NT2/D1 (cell line): ENCODE results near the gene IDH2.
A peak's percentile ranks its signal among the peaks of the same experiment; 100 is the strongest.

Experiments
- DNase-seq: peaks from one replicate; pipeline ENCODE4 v3.0.0-alpha.2; 2011; ENCODE audit warnings: low read depth, low spot score
- H3K27me3 ChIP-seq: 2 replicates; pipeline ENCODE4 v1.6.0; 2011; ENCODE audit warnings: mild to moderate bottlenecking; ENCODE audit not compliant: insufficient read length, insufficient read depth
- H3K36me3 ChIP-seq: 2 replicates; pipeline ENCODE4 v1.6.1; 2011; ENCODE audit warnings: mild to moderate bottlenecking, low read length, mixed read lengths; ENCODE audit not compliant: insufficient read depth, insufficient read length
- H3K4me1 ChIP-seq: 2 replicates; pipeline ENCODE4 v1.5.1; 2011; ENCODE audit not compliant: insufficient read depth, insufficient read length
- H3K4me3 ChIP-seq: 2 replicates; pipeline ENCODE4 v1.5.1; 2011; ENCODE audit warnings: low read depth; ENCODE audit not compliant: insufficient read length
- H3K9ac ChIP-seq: 2 replicates; pipeline ENCODE4 v1.6.0; 2011; ENCODE audit warnings: low read depth; ENCODE audit not compliant: insufficient read length
- H3K9me3 ChIP-seq: 2 replicates; pipeline ENCODE4 v1.5.1; 2011; ENCODE audit warnings: mild to moderate bottlenecking, low read length; ENCODE audit not compliant: insufficient read depth
- SUZ12 ChIP-seq: IDR thresholded peaks from 2 replicates; pipeline ENCODE4 v1.6.1; 2011; ENCODE audit not compliant: insufficient read length, insufficient read depth; ENCODE audit errors: extremely low read depth
- YY1 ChIP-seq: IDR thresholded peaks from 2 replicates; pipeline ENCODE4 v1.6.1; 2011; ENCODE audit not compliant: insufficient read length, insufficient read depth
- ZNF274 ChIP-seq: IDR thresholded peaks from 2 replicates; pipeline ENCODE4 v1.6.1; 2011; ENCODE audit warnings: mild to moderate bottlenecking, low read depth, low read length

IDH2 gene

DNA sequence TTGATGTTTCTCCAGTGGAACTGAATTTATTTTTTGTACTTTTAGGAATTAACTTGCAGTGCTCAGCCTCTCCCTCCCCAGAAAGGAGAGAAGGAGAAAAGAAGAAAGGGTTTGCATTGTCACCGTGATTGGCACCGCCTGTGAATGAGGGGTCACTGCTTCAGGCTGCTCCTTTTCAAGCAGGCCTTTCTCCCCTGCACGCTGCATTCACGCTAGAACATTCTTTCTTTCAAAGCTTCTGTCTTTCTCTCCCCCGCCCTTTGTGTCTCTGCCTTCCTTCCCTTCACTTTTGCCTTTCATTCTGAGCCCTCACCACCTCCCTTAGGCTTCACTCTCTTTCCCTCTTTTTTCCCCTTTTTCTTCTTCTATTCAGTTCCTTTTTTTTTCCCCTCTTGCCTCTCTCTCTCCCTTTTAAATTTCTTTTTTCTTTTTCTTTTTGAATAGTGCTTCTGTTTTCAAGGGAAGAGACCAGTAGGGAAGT is 58.7 kb downstream of the IDH2 start:
- no peak overlapping the region for H3K4me3 ChIP-seq
- peaks cover 11% of the 10 kb centered on the region for H3K36me3 ChIP-seq
- peak overlapping the region; percentile 18 for H3K9ac ChIP-seq
- H3K27me3 ChIP-seq: no peaks in the 10 kb centered on the region
- TF ChIP-seq YY1 (no peak), SUZ12 (no peak), ZNF274 (no peak)
- no peak for DNase-seq
- H3K9me3 ChIP-seq: no peaks in the 10 kb centered on the region
- peaks cover 21% of the 10 kb centered on the region for H3K4me1 ChIP-seq

DNA sequence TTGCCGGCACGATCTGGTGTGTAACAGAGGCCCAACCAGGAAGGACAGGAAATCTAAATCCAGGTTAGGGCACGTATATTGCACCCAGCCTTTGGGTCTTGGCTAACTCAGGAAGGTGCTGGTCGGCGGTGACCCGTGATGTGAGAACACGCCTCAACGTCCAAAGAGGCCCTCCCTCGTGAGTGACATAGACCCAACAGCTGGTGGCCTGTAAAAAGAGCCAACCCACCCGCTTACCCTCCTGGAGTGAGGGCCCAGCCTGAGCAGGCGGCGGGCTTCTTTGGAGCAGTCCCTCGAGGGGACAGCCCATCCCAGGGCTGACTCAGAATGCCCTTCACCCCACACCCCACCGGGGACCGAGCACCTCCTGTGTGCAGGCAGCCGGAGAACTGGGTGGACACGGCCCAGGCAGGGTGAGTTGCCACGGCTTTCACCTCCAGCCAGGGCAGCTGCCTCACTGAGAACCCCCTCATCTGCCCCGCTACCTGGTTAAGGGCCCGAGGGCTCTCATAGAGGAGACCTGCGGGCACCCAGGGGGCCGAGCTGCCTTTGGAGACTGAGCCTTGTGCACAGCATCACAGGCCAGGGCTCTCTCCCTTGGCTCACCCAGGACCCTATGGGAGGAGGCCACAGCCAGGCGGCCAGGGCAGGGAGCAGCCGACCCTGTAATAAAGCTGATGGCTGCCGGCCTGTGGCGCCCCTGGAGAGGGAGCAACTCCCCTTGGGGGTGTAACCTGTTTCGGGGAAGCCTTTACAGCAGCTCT is 59.3 kb downstream of the IDH2 start:
- H3K9me3 ChIP-seq: no peaks in the 10 kb centered on the region
- H3K4me3 ChIP-seq: no peak overlapping the region
- H3K36me3 ChIP-seq: peaks cover 11% of the 10 kb centered on the region
- TF ChIP-seq SUZ12 (no peak), YY1 (no peak), ZNF274 (no peak)
- H3K4me1 ChIP-seq: peaks cover 18% of the 10 kb centered on the region
- DNase-seq: no peak
- peak overlapping the region; percentile 25 for H3K9ac ChIP-seq
- H3K27me3 ChIP-seq: no peaks in the 10 kb centered on the region

DNA sequence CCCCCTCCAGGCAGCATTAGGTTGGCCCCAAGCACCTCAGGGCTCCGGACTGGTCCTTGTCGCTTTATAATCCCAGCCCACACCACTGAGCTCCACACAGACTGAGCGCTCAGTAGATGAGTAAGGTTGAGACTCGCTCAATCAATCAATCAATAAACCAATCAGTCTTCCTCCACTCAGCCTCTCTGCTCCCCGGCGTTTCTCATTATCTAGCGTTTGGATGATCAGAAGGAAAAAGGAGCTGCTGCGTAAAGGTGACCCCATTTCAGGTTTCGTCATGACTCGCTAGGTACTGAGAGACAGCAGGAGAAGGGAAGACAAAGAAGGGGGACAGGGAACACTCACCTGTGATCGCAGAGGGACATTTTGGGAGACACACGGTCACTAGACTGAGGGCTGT is 59.9 kb downstream of the IDH2 start:
- DNase-seq: no peak
- Histone ChIP-seq H3K27me3 (no peaks in the 10 kb centered on the region), H3K9me3 (no peaks in the 10 kb centered on the region), H3K36me3 (peaks cover 11% of the 10 kb centered on the region), H3K9ac (no peak overlapping the region), H3K4me3 (no peak overlapping the region), H3K4me1 (peaks cover 18% of the 10 kb centered on the region)
- no peak for TF ChIP-seq ZNF274
- TF ChIP-seq YY1: no peak
- no peak for TF ChIP-seq SUZ12

DNA sequence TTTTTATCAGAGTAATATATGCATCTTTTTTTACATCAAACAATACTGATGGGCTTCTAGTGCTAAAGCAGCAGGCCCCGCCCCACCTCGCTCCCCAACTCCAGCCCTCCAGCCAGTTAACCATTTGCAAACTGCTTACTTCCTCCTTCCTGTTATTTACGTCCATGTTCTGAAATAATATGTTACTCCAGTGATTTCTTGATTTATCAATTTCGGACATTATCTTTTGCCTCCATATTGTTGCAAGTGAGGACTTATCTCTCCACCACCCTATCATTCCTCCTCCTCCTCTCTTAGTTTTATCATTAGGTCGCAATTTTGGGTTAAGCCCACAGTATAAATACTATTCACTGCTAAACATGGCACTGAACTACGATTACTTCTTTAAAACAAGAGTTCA is 61.6 kb downstream of the IDH2 start:
- H3K27me3 ChIP-seq: no peaks in the 10 kb centered on the region
- peaks cover 20% of the 10 kb centered on the region for H3K4me1 ChIP-seq
- no peak overlapping the region for H3K9ac ChIP-seq
- H3K4me3 ChIP-seq: no peak overlapping the region
- no peak for DNase-seq
- H3K36me3 ChIP-seq: peaks cover 11% of the 10 kb centered on the region
- no peaks in the 10 kb centered on the region for H3K9me3 ChIP-seq
- TF ChIP-seq SUZ12 (no peak), ZNF274 (no peak), YY1 (no peak)

DNA sequence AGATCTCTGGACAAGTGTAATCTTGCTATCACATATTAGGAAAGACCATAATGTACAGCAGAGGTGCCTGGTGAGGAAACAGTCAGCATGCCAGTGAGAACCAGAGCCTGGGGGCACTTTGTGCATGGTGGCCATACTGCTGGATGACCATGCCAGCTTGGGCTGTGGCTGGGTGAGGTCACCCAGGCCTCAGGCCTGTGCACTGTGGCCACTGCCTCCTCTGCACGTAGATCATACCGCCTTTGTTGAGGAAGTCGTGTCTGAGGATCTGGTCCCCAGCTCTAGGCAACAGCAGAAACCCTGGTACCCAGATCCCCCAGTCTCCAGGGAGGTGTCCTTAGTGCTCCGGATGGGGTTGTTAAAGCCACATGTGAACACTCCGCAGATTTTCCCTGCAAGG is 62.3 kb downstream of the IDH2 start:
- no peak for DNase-seq
- no peaks in the 10 kb centered on the region for H3K27me3 ChIP-seq
- peaks cover 22% of the 10 kb centered on the region for H3K4me1 ChIP-seq
- no peaks in the 10 kb centered on the region for H3K9me3 ChIP-seq
- H3K9ac ChIP-seq: no peak overlapping the region
- no peak for TF ChIP-seq SUZ12
- TF ChIP-seq ZNF274: no peak
- TF ChIP-seq YY1: no peak
- no peak overlapping the region for H3K4me3 ChIP-seq
- H3K36me3 ChIP-seq: peaks cover 6% of the 10 kb centered on the region

DNA sequence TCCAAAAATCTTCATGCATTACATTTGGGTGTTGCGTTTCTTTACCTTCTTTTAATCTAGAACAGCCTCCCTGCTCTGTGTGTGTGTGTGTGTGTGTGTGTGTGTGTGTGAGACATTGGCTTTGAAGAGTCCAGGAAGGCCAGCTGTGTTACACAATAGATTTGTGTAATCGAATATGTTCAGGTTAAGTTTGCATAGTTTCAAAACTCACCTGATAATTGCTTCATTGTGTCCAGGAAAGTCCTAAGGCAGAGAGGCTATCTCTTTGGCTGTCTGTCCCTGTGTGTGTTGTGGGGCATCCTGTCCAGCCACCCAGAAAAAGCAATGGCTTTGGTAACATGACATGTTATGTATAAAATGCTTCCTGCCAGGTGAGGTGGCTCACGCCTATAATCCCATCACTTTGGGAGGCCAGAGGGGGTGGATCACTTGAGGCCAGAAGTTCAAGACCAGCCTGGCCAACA is 63.6 kb downstream of the IDH2 start:
- peaks cover 26% of the 10 kb centered on the region for H3K4me1 ChIP-seq
- no peaks in the 10 kb centered on the region for H3K27me3 ChIP-seq
- TF ChIP-seq SUZ12: no peak
- TF ChIP-seq YY1: no peak
- TF ChIP-seq ZNF274: no peak
- no peak overlapping the region for H3K9ac ChIP-seq
- H3K36me3 ChIP-seq: peaks cover 4% of the 10 kb centered on the region
- no peaks in the 10 kb centered on the region for H3K9me3 ChIP-seq
- H3K4me3 ChIP-seq: no peak overlapping the region
- DNase-seq: no peak

DNA sequence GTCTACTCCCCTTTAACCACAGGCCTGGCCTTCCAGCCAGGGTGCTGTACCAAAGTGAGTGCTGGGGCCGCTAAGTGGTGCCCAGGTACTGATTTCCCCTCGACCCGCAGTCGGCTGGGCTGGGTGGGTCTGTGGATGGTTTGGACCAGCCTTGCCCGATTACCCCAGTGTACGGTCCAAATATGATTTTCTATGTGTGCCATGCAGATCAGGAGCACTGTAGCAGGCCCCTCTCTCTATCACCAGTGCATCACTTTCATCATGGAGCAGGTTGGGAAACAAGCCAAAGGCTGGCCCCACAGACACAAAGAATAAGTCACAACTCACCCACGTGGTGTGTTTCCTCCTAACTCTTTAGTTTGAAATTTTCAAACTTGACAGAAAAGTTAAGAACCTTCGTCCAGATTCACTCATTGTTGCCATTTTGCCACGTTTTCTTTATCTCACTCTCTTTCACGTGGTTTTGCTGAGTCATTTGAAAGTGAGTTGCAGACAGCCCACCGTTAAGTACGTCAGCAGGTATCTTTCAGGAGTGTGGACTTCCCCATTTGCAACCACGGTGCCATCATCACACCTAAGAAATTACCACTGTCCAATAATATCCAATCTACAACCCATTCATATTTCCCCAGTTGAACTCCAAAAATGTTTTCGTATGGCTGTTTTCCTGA is 64.2 kb downstream of the IDH2 start:
- H3K4me3 ChIP-seq: no peak overlapping the region
- DNase-seq: no peak
- peaks cover 4% of the 10 kb centered on the region for H3K36me3 ChIP-seq
- H3K4me1 ChIP-seq: peaks cover 24% of the 10 kb centered on the region
- no peaks in the 10 kb centered on the region for H3K27me3 ChIP-seq
- no peaks in the 10 kb centered on the region for H3K9me3 ChIP-seq
- TF ChIP-seq ZNF274 (no peak), YY1 (no peak), SUZ12 (no peak)
- no peak overlapping the region for H3K9ac ChIP-seq
